Dendritic cell treated with granulocyte-macrophage colony-stimulating factor and Interleukin-4, amounts not matched to agents 40 ng/mL and 50 ng/mL, for 4 days (primary cell): ENCODE results near the gene SMKR1.

Experiments used
- H3K27ac Mint-ChIP-seq: one replicate; pipeline ENCODE4 v1.8.0; 2022; ENCODE audit warnings: mild to moderate bottlenecking, mixed read lengths
- H3K27me3 Mint-ChIP-seq: one replicate; pipeline ENCODE4 v1.8.0; 2022; ENCODE audit warnings: mild to moderate bottlenecking, mixed read lengths
- H3K36me3 Mint-ChIP-seq: one replicate; pipeline ENCODE4 v1.8.0; 2022; ENCODE audit warnings: low read depth, mixed read lengths
- H3K4me1 Mint-ChIP-seq: one replicate; pipeline ENCODE4 v1.8.0; 2022; ENCODE audit warnings: low read depth, mixed read lengths
- H3K4me3 Mint-ChIP-seq: one replicate; pipeline ENCODE4 v1.8.0; 2022; ENCODE audit warnings: mild to moderate bottlenecking, moderate library complexity, mixed read lengths
- H3K9me3 Mint-ChIP-seq: one replicate; pipeline ENCODE4 v1.8.0; 2022; ENCODE audit warnings: mixed read lengths
- intact Hi-C: fragments of 100-400 bp; cut with micrococcal nuclease; formaldehyde crosslinking; loops from one replicate; pipeline ENCODE4 v1.15.0; 2022

Gene SMKR1

GRCh38 chr7:129497156-129497555 lies 5.2 kb upstream of the SMKR1 start:
- Mint-ChIP-seq H3K36me3 (no peaks in the 10 kb centered on the region), H3K27me3 (peaks cover 24% of the 10 kb centered on the region), H3K27ac (peak overlapping the region; percentile 31), H3K4me1 (peaks cover 34% of the 10 kb centered on the region), H3K9me3 (no peaks in the 10 kb centered on the region), H3K4me3 (no peak overlapping the region)
- intact Hi-C loops: loop anchor here (10.0 kb wide), 1 partner anchor 138 kb away; no protein-coding TSS in a partner anchor

- H3K9me3 Mint-ChIP-seq: no peaks in the 10 kb centered on the region
- peaks cover 38% of the 10 kb centered on the region for H3K4me1 Mint-ChIP-seq
- no peaks in the 10 kb centered on the region for H3K36me3 Mint-ChIP-seq
- peak overlapping the region; percentile 62 for H3K27ac Mint-ChIP-seq
- intact Hi-C loops: loop anchor here (10.0 kb wide), 1 partner anchor 137 kb away; no protein-coding TSS in a partner anchor
- no peak overlapping the region for H3K4me3 Mint-ChIP-seq
- peaks cover 30% of the 10 kb centered on the region for H3K27me3 Mint-ChIP-seq
Observed at GRCh38 chr7:129498021-129498420, 4.3 kb upstream of the SMKR1 start.

GRCh38 chr7:129499999-129500398 lies 2.3 kb upstream of the SMKR1 start:
- H3K4me1 Mint-ChIP-seq: peaks cover 39% of the 10 kb centered on the region
- no peaks in the 10 kb centered on the region for H3K36me3 Mint-ChIP-seq
- intact Hi-C loops: loop anchor here (10.0 kb wide), 2 partner anchors 115 to 135 kb away; partner anchors contain the start of gene NRF1
- peaks cover 43% of the 10 kb centered on the region for H3K27me3 Mint-ChIP-seq
- H3K27ac Mint-ChIP-seq: peak overlapping the region; percentile 4
- H3K4me3 Mint-ChIP-seq: no peak overlapping the region
- no peaks in the 10 kb centered on the region for H3K9me3 Mint-ChIP-seq

GRCh38 chr7:129502708-129503685 lies 666 bp downstream of the SMKR1 start:
- Mint-ChIP-seq H3K27ac (no peak overlapping the region), H3K4me1 (peaks cover 14% of the 10 kb centered on the region), H3K4me3 (peak overlapping the region; percentile 66), H3K36me3 (no peaks in the 10 kb centered on the region), H3K27me3 (peaks cover 45% of the 10 kb centered on the region), H3K9me3 (no peaks in the 10 kb centered on the region)
- intact Hi-C loops: loop anchor here (10.0 kb wide), 1 partner anchor 112 kb away; the partner anchor contains the start of gene NRF1

GRCh38 chr7:129503725-129504124 lies 1.4 kb downstream of the SMKR1 start:
- intact Hi-C loops: loop anchor here (10.0 kb wide), 1 partner anchor 111 kb away; the partner anchor contains the start of gene NRF1
- no peak overlapping the region for H3K27ac Mint-ChIP-seq
- H3K4me1 Mint-ChIP-seq: peaks cover 13% of the 10 kb centered on the region
- peaks cover 44% of the 10 kb centered on the region for H3K27me3 Mint-ChIP-seq
- H3K36me3 Mint-ChIP-seq: no peaks in the 10 kb centered on the region
- no peak overlapping the region for H3K4me3 Mint-ChIP-seq
- H3K9me3 Mint-ChIP-seq: no peaks in the 10 kb centered on the region

GRCh38 chr7:129512192-129512591 lies 9.9 kb downstream of the SMKR1 start:
- peaks cover 4% of the 10 kb centered on the region for H3K4me1 Mint-ChIP-seq
- peaks cover 5% of the 10 kb centered on the region for H3K27me3 Mint-ChIP-seq
- H3K4me3 Mint-ChIP-seq: no peak overlapping the region
- intact Hi-C loops: no loop called here
- H3K36me3 Mint-ChIP-seq: no peaks in the 10 kb centered on the region
- H3K27ac Mint-ChIP-seq: no peak overlapping the region
- no peaks in the 10 kb centered on the region for H3K9me3 Mint-ChIP-seq

- intact Hi-C loops: no loop called here
- Mint-ChIP-seq H3K4me3 (no peak overlapping the region), H3K27me3 (peaks cover 5% of the 10 kb centered on the region), H3K9me3 (no peaks in the 10 kb centered on the region), H3K36me3 (no peaks in the 10 kb centered on the region), H3K27ac (no peak overlapping the region), H3K4me1 (peaks cover 4% of the 10 kb centered on the region)
Observed at GRCh38 chr7:129513546-129513945, 11.2 kb downstream of the SMKR1 start.

- Mint-ChIP-seq H3K9me3 (no peaks in the 10 kb centered on the region), H3K27ac (no peak overlapping the region), H3K27me3 (peaks cover 7% of the 10 kb centered on the region), H3K36me3 (no peaks in the 10 kb centered on the region), H3K4me1 (peaks cover 4% of the 10 kb centered on the region), H3K4me3 (no peak overlapping the region)
- intact Hi-C loops: no loop called here
Observed at GRCh38 chr7:129514683-129515082, 12.4 kb downstream of the SMKR1 start.

GRCh38 chr7:129515381-129515780 lies 13.1 kb downstream of the SMKR1 start:
- peaks cover 9% of the 10 kb centered on the region for H3K27me3 Mint-ChIP-seq
- H3K36me3 Mint-ChIP-seq: no peaks in the 10 kb centered on the region
- H3K9me3 Mint-ChIP-seq: no peaks in the 10 kb centered on the region
- H3K4me1 Mint-ChIP-seq: peaks cover 4% of the 10 kb centered on the region
- intact Hi-C loops: no loop called here
- H3K27ac Mint-ChIP-seq: no peak overlapping the region
- no peak overlapping the region for H3K4me3 Mint-ChIP-seq

- intact Hi-C loops: no loop called here
- H3K27ac Mint-ChIP-seq: no peak overlapping the region
- H3K27me3 Mint-ChIP-seq: peaks cover 20% of the 10 kb centered on the region
- H3K4me3 Mint-ChIP-seq: no peak overlapping the region
- no peaks in the 10 kb centered on the region for H3K36me3 Mint-ChIP-seq
- no peaks in the 10 kb centered on the region for H3K4me1 Mint-ChIP-seq
- H3K9me3 Mint-ChIP-seq: no peaks in the 10 kb centered on the region
Observed at GRCh38 chr7:129517931-129518330, 15.6 kb downstream of the SMKR1 start.

GRCh38 chr7:129519464-129519863 lies 17.1 kb downstream of the SMKR1 start:
- H3K27me3 Mint-ChIP-seq: peaks cover 22% of the 10 kb centered on the region
- intact Hi-C loops: no loop called here
- no peak overlapping the region for H3K4me3 Mint-ChIP-seq
- peaks cover 2% of the 10 kb centered on the region for H3K4me1 Mint-ChIP-seq
- H3K27ac Mint-ChIP-seq: no peak overlapping the region
- H3K36me3 Mint-ChIP-seq: no peaks in the 10 kb centered on the region
- no peaks in the 10 kb centered on the region for H3K9me3 Mint-ChIP-seq

GRCh38 chr7:129522088-129522970 lies 20.0 kb downstream of the SMKR1 start:
- intact Hi-C loops: no loop called here
- Mint-ChIP-seq H3K36me3 (no peaks in the 10 kb centered on the region), H3K9me3 (no peaks in the 10 kb centered on the region), H3K27me3 (peaks cover 20% of the 10 kb centered on the region), H3K4me1 (peaks cover 13% of the 10 kb centered on the region), H3K4me3 (no peak overlapping the region), H3K27ac (no peak overlapping the region)

GRCh38 chr7:129522971-129523340 lies 20.6 kb downstream of the SMKR1 start:
- Mint-ChIP-seq H3K36me3 (no peaks in the 10 kb centered on the region), H3K27ac (no peak overlapping the region), H3K4me3 (no peak overlapping the region), H3K27me3 (peaks cover 20% of the 10 kb centered on the region), H3K9me3 (no peaks in the 10 kb centered on the region), H3K4me1 (peaks cover 13% of the 10 kb centered on the region)
- intact Hi-C loops: no loop called here

- intact Hi-C loops: no loop called here
- Mint-ChIP-seq H3K36me3 (no peaks in the 10 kb centered on the region), H3K4me1 (peaks cover 13% of the 10 kb centered on the region), H3K9me3 (no peaks in the 10 kb centered on the region), H3K4me3 (no peak overlapping the region), H3K27me3 (peaks cover 20% of the 10 kb centered on the region), H3K27ac (no peak overlapping the region)
Observed at GRCh38 chr7:129523924-129524323, 21.6 kb downstream of the SMKR1 start.
